NCI-H526 treated with DMSO at 0.1 percent for 48 hours (cell line): ENCODE data around the gene HLA-DRA.

Experiments used
- DNase-seq: peaks from one replicate; lab custom pipeline; 2025; lab: John Stamatoyannopoulos, UW

HLA-DRA gene

GRCh38 chr6:32439602-32440214 is at the start of gene HLA-DRA:
TSS of gene HLA-DRA (plus strand) at chr6:32439887. CDS start at chr6:32439951, 64 bp downstream.
- DNase-seq = peak; percentile 7

DNA sequence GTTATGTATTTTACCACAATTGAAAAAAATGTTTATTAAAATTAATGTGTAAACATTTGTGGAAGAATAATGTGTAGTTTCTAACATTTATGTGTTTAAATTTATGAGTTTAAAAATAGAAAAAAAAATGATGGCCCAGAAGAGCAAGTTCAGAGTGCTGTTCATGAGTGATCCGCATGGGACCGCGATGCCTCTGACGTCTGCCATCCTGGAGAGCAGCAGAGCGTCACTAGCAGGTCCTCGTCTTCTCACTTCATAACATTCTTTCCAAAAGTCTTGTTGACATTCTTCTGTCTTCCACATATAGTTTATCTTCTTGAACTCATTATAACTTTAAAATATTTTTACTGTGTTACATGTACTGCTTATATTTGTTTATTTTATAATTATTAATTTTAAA is 48.2 kb upstream of the HLA-DRA start:
- no peak for DNase-seq

DNA sequence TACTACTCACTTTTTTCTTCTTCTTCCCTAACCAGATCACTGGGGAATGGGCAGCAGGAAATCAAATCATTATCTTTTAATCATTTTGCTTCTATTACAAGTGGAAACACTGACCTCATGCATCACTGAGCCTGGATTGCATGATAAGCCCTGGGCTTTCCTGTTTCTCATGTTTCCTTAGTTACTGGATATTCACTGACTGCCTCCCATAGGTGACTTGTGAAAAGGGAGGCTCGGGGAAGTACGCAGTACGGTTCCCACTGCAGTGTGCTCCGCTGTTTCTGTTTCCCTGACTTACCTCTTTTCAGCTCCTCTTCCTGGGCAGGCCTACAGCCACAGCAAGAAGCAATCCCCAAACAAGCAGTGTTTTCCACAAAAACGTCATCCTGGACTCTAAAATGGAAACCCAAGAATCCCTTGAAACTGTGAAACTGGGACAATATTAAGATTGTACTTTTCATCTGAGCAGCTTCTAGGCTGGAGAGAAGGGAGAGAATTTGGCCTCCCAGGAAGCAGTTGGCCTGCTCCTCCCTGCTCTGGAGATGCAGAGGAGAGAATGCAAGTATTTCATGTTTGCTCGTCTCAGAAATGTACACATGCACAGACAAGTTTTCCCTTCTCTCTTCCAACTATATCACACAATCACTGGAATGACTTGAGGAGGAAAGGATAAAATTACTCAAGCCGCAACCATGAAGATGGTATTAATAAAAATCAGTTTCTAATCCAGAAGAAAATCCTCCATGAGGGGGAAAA is 45.8 kb upstream of the HLA-DRA start:
- DNase-seq = no peak

DNA sequence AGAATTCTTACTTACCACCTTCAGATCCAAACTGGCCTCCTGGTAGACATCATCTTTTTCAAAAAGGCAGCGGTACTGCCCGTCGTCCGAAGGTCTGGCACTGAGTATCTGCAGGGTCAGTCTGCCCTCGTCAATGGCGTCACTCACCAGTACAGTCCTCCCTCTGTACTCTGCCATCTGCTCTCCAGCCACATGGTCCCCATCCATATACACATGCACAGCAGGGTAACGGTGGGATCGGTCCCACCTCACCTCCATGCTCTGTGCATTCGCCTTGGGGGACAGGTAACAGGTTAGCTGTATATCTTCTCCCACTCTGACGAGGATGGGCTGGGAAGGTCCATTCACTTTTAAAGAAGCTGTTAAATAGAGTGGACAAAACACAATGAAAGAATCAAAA is 43.7 kb upstream of the HLA-DRA start:
- no peak for DNase-seq

GRCh38 chr6:32397252-32397920 is 42.3 kb upstream of the HLA-DRA start:
- DNase-seq = no peak

- no peak for DNase-seq
Observed at GRCh38 chr6:32401284-32401963, 38.3 kb upstream of the HLA-DRA start.

DNA sequence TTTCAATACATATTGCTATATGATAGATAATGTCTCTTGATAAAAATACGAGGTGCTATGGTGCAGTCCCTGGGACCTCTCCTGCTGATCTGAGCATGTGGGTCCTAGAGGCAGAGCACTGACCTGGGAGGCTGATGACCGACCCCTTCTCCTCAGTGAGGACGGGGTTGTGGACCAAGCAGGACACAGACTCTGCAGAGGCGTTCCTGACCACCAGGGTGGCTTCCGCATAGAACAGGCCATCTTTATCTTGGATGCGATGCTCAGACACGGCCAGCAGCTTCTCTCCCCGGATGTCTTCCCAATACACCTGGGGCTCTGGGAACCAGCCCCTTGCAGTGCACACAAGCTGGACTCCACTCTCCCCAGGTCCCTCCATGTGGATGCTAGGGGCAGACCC is 36.9 kb upstream of the HLA-DRA start:
- no peak for DNase-seq

GRCh38 chr6:32405656-32406055 is 34.0 kb upstream of the HLA-DRA start:
- DNase-seq = no peak

DNA sequence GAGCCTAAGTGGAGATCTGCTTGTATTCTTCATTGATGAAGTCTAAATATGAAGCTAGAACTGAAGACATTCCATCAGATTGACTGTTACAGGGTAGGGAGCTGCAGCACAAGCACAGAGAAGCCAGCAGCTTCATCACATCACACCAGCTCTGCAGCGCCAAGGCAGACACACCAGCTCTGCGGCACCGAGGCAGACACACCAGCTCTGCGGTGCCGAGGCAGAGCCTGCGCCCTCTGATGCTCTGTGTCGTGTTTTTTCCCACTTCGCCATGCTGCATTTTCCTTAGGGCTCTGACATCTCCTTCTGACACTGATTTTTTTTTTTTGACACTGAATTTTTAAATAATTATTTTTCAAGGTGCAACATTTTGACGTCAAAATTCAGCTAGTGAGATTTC is 33.5 kb upstream of the HLA-DRA start:
- no peak for DNase-seq

DNA sequence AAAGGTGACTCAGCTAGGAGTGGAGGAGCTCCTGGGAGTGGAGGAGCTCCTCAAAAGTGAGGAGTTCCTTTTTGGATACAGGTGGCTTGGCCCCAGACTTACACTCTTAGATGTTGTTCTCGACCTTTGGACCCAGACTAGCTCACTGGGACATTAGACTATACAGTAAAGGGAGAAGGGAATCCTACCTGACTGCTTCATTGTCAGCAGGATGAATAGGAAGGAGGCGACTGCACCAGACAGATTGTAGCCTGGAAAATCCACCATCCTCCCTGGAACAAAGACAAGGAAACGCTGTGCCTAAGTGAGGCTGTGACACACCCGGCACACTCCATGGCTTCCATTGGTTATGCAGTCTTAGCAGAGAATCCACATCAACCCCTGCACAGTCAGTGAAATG is 32.8 kb upstream of the HLA-DRA start, which contains the start of gene BTNL2:
TSS of gene BTNL2 (minus strand) at position 325 of the 400 bp plus-strand sequence. CDS start at position 267, 58 bp downstream.
- DNase-seq = no peak

GRCh38 chr6:32410906-32411305 is 28.8 kb upstream of the HLA-DRA start:
- no peak for DNase-seq

- DNase-seq = no peak
Observed at GRCh38 chr6:32411566-32412327, 27.9 kb upstream of the HLA-DRA start.

GRCh38 chr6:32413427-32414047 is 26.1 kb upstream of the HLA-DRA start:
- peak; percentile 32 for DNase-seq

DNA sequence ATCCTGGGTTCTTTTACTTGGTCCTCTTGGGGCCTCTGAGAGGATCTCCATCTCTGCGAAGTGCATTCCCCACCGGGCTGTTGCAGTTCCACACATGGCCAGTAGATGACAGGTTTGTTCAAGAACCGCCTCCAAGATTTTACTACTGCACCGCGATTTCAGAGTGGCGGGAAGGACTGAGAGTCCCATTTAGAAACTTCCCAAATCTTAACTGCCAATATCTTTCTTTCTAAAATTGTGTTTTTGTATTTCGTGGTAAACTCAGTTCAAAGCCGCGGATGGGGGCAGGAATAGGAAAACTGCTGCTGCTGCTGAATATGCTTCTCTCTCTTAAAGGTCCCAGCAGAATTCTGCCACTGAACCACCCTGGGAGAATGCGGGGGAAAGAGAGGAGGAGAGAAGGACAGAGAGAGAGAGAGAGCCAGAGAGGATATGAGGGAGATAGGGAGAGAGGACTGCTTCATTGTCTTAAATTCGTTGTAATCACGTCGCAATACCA is 24.1 kb upstream of the HLA-DRA start:
- DNase-seq = peak; percentile 9

DNA sequence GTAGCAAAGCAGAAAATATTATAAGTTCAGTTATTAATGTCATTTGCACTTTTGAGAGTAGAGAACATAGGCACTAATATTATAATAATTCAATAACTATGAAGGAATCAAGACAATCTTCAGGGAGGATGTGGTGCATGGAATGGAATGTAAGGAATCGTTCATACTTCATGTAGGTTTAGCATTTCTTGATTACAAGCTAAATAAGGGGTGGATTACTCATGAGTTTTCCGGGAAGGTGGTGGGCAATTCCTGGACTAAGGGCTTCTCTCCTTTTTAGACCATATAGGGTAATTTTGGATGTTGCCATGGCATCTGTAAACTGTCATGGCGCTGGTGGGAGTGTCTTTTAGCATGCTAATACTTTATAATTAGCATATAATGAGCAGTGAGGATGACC is 23.7 kb upstream of the HLA-DRA start:
- no peak for DNase-seq

DNA sequence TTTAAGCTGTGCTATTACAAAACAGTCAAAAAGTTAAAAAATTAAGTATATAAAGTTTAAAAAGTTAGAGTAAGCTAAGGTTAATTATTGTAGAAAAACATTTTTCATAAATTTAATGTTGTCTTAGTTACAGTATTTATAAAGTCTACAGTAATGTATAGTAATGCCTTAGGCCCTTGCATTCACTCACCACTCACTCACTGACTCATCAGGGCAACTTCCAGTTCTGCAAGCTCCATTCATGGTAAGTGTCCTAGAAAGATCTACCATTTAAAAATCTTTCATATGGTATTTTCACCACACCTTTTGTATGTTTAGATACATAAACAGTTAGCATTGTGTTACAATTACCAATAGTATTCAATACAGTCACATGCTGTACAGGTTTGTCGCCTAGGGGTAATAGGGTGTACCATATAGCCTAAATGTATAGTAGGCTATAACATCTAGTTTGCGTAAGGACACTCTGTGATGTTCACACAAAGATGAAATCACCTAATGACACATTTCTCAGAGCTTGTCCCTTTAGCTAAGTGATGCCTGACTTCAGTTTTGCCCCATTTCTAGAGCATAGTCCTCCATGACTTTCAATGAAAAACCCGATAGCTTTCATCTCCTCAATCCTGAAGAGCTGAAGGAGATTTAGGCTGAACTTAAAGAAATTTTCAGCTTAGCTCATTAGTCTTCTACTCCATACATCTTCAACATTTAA is 14.9 kb upstream of the HLA-DRA start:
- DNase-seq = no peak

DNA sequence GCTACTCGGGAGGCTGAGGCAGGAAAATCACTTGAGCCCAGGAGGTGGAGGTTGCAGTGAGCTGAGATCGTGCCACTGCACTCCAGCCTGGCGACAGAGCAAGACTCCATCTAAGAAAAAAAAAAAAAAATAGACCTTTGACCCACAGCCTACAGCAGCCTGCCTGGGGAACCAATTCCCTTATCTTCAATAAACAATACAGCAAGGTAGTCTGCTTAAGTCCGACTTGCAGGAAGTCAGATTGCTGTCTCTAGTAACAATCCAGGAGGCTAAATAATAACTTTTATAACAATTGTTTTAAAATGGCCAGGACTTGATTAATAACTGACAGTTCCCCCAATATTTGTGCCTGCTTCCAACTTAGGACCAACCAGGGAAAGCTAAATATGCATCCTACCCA is 13.3 kb upstream of the HLA-DRA start:
- no peak for DNase-seq

DNA sequence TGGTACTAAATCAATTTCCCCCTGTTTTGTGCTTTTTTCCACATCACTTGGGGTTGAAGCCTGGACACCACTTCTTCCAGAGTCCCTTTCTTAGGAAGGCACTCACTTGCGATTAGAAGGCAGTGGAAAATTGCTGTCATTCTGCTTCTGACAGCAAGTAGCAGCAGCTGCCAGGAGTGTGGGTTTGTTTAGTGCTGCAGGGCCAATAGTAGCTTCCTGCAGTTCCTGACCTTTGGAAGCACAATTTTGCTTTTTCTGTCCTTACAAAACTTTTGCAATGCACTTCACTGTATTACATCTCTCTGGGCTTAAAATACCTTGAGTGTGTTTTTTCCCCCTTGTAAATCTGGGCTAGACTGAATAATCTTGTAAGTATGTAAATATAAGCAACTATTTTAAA is 12.5 kb upstream of the HLA-DRA start:
- no peak for DNase-seq

- no peak for DNase-seq
Observed at GRCh38 chr6:32427934-32428474, 11.7 kb upstream of the HLA-DRA start.

GRCh38 chr6:32430179-32430578 is 9.5 kb upstream of the HLA-DRA start:
- DNase-seq = no peak
